Measurements from ENCODE around the gene NFATC1. TPM values are rescaled to one million over a fixed set of nuclear protein-coding genes. Genes with fewer than 3 reads are reported as not detected.

The NFATC1 gene
- total RNA-seq, 1 donor from 2014 or later = 0.46 TPM

GRCh38 chr18:79405019-79405780, 9.5 kb downstream of the NFATC1 start:
- TF ChIP-seq CTCF (conservative IDR thresholded peaks at IDR 0.05; ENCODE audit: low read depth, low read length) = no peak
- no peak for DNase-seq (ENCODE audit: low read depth)
- no peak overlapping the region for H3K4me3 ChIP-seq (ENCODE audit: low read depth, low read length)

- TF ChIP-seq CTCF (conservative IDR thresholded peaks at IDR 0.05; ENCODE audit: low read depth, low read length) = no peak
- DNase-seq (ENCODE audit: low read depth) = no peak
- H3K4me3 ChIP-seq (ENCODE audit: low read depth, low read length) = no peak overlapping the region
Measured at GRCh38 chr18:79405781-79406575, 10.2 kb downstream of the NFATC1 start.

GRCh38 chr18:79406708-79407107, 11.0 kb downstream of the NFATC1 start:
- no peak overlapping the region for H3K4me3 ChIP-seq (ENCODE audit: low read depth, low read length)
- no peak for DNase-seq (ENCODE audit: low read depth)
- TF ChIP-seq CTCF (conservative IDR thresholded peaks at IDR 0.05; ENCODE audit: low read depth, low read length) = no peak

GRCh38 chr18:79409313-79409712, 13.6 kb downstream of the NFATC1 start:
- DNase-seq (ENCODE audit: low read depth) = no peak
- TF ChIP-seq CTCF (conservative IDR thresholded peaks at IDR 0.05; ENCODE audit: low read depth, low read length) = no peak
- no peak overlapping the region for H3K4me3 ChIP-seq (ENCODE audit: low read depth, low read length)

GRCh38 chr18:79410171-79410641, 14.5 kb downstream of the NFATC1 start:
- no peak overlapping the region for H3K4me3 ChIP-seq (ENCODE audit: low read depth, low read length)
- no peak for TF ChIP-seq CTCF (conservative IDR thresholded peaks at IDR 0.05; ENCODE audit: low read depth, low read length)
- DNase-seq (ENCODE audit: low read depth) = no peak

- no peak for DNase-seq (ENCODE audit: low read depth)
- no peak overlapping the region for H3K4me3 ChIP-seq (ENCODE audit: low read depth, low read length)
- no peak for TF ChIP-seq CTCF (conservative IDR thresholded peaks at IDR 0.05; ENCODE audit: low read depth, low read length)
Measured at GRCh38 chr18:79410731-79411613, 15.2 kb downstream of the NFATC1 start.

Data from epithelial cell of proximal tubule (primary cell).